PC-3 (cell line): Measurements from ENCODE around the gene BTD.

Experiments used
- EZH2 ChIP-seq: fragments of 300-600 bp; sonication (generic); IDR thresholded peaks from one replicate; pipeline ENCODE4 v1.6.1; 2017; ENCODE audit warnings: antibody characterized with exemption, mild to moderate bottlenecking, low read length; ENCODE audit not compliant: unreplicated experiment
- TF ChIP-seq, protein P1 (sequence below): fragments of 300-600 bp; sonication (generic); conservative IDR thresholded peaks from 2 replicates; pipeline ENCODE4 v1.5.1; 2017; ENCODE audit warnings: antibody characterized with exemption, low read depth, mild to moderate bottlenecking, low read length

DNA sequence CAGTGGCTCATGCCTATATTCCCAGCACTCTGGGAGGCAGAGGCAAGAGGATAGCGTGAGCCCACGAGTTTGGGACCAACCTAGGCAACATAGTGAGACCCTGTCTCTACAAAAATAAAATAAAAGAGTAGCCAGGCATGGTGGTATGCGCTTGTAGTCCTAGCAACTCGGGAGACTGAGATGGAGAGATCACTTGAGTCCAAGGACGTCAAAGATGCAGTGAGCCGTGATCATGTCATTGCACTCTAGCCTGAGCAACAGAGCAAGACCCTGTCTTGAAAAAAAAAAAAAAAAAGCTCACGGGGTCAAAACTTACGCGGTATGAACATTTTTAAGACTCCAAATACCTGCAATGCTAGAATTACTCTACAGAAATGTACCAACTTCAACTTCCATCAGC lies 43.0 kb upstream of the BTD start:
- TF ChIP-seq, protein P1, sequence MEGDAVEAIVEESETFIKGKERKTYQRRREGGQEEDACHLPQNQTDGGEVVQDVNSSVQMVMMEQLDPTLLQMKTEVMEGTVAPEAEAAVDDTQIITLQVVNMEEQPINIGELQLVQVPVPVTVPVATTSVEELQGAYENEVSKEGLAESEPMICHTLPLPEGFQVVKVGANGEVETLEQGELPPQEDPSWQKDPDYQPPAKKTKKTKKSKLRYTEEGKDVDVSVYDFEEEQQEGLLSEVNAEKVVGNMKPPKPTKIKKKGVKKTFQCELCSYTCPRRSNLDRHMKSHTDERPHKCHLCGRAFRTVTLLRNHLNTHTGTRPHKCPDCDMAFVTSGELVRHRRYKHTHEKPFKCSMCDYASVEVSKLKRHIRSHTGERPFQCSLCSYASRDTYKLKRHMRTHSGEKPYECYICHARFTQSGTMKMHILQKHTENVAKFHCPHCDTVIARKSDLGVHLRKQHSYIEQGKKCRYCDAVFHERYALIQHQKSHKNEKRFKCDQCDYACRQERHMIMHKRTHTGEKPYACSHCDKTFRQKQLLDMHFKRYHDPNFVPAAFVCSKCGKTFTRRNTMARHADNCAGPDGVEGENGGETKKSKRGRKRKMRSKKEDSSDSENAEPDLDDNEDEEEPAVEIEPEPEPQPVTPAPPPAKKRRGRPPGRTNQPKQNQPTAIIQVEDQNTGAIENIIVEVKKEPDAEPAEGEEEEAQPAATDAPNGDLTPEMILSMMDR, result no peak
- no peak for TF ChIP-seq EZH2
